HG02678 (cell line): ENCODE measurements around the gene KRTAP10-6.
"Not testable (repeated sequence)": the region's sequence is repeated elsewhere in the genome, so short reads cannot be mapped to it uniquely, and the experiment has no call there.

Experiments
- ATAC-seq: cut with Tn5 transposase; IDR thresholded peaks from one replicate; pipeline ENCODE4 v1.9.1; 2021; ENCODE audit warnings: mild to moderate bottlenecking, moderate library complexity; ENCODE audit not compliant: unreplicated experiment

The KRTAP10-6 gene

DNA sequence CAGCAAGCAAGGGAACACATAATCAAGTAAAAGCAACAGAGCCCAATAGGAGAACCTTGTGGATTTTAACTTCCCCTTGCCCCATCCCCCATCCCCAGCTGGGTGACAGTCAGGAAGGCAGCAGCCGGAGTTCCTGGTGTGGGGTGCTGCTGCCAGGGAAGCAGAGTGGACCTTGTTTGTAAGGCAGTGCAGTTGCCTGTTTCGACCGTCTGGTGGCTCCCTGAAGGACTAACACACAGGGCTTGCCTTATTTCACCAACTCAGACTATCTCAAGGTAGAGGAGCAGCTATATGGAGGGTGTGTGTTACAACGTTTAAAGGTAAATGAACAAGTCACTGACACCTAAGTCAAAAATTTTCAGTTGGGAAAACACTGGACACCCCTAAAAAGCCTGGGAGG lies 26.2 kb upstream of the KRTAP10-6 start:
- no peak for ATAC-seq

DNA sequence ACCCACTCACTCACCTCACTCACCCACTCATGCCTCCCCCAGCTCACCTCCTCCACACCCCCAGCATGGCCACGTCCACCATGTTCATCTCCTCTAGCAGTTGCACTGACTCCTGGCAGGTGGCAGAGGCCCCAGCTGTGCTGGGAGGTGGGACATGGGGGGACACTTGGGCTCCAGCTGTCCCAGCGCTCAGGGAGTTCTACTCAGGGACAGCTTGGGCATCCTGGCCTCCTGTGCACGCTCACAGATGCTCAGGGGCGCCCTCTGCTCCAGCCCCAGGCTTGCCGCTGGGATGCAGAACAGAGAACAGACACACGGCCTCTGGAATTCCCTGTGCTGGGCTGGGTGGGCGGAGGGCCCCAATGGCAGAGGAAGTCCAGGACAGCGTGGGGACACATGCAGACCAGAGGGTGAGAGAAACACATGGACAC lies 24.8 kb upstream of the KRTAP10-6 start:
- no peak for ATAC-seq

DNA sequence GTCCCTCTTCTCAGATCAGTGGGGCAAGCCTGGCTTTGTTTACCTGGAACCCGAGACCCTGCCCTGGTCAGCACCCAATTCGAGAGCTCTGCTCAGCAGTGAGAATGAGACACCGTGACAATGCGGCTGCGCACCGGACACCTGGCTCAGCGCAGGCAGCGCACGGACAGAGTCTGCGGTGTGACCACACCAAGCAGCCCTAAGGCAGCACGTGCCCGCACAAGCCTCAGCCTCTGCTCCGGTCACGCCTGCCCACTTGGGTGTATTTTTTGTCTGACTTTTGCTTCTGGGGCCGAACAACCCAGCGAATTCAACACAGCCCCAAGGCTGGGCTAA lies 24.3 kb upstream of the KRTAP10-6 start:
- ATAC-seq = no peak

DNA sequence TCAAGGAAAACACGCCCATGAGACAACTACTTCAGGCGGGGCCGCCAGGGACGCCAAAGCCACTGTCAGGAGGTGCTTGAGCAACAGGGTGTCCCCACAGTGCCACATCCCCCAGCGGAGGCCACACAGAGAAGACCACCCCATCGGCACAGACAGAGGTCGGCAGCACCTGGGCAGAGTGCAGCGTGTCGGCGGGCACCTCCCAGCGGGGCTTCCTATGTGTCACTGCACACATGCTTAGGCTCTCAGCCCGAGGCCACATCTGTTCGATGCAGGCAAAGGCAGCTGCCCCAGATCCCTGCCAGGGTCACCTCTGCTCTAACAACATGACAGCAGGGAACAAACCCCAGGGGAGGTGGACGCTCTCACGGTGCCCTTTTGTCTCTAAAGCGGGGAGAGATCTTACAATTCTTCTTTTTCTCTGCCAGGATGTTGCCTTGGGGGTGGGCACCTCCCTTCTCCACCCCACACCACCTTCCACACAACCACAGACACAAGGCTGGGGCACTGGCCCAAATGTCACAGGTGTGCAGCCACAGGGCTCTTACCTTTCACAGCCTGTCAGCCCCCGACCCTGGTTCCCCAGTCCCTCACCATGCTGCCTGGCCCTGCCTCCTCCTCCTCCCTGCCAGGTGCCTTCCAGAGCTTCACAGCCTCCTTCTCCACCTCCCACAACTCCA lies 23.7 kb upstream of the KRTAP10-6 start:
- ATAC-seq = no peak

DNA sequence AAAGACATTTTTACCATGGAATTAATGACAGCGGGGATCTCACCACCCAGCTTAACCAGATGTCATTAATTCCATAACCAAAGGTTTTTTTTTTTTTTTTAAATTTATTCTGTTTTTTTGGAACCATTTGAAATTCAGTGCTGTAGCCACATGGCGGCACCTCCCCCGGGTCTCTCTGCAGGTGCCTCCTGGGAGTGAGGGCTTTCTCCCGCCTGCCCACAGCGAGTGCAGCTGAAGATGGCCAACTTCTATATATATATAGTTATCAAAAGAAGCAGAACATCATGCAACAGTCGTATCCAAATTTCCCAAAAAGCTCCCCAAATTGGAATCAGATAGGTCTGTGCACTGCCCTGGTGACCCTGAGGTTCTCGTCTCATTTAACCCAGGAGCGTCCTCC lies 23.2 kb upstream of the KRTAP10-6 start:
- no peak for ATAC-seq

DNA sequence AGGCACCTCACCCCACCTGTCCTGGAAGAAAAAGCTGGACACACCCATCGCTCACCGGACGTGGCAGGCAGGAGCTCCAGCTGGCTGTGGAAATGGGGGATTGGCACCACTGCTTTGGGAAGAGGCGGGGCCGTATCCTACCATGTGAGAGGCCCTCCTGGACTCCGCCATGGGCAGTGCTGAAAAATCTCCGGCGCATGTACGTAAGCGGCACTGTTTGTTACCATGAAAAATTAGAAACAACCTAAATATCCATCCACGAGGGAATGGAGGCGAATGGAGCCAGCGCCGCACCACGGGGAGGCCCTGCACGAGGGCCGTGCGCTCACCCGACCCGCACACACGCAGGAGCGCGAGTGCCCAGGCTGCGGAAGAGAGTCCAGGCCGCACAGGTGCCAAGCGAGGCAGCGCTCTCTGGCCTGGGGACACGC lies 22.7 kb upstream of the KRTAP10-6 start:
- ATAC-seq = no peak

DNA sequence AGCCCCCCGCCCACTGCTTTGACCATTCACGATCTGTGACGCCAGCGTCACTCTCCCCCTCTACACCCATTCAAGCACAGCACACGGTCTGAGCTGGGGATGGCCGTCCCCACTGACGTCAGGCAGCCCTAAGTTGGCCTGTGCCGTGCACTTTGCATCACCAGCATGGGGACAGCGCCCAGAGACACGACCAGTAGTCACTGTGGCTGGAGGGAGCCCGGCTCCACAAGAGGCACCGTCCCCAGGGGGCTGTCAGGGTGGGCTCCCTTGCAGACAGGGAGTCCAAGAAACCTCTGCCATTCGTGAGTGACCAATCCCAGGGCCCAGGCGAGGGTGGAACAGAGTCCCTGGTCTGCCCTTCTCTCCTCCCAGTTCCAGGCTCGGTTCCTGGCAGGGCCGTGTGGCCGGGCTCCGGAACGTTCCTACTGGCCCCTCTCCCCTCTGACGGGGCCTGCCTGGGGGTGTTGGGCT lies 21.9 kb upstream of the KRTAP10-6 start:
- no peak for ATAC-seq

DNA sequence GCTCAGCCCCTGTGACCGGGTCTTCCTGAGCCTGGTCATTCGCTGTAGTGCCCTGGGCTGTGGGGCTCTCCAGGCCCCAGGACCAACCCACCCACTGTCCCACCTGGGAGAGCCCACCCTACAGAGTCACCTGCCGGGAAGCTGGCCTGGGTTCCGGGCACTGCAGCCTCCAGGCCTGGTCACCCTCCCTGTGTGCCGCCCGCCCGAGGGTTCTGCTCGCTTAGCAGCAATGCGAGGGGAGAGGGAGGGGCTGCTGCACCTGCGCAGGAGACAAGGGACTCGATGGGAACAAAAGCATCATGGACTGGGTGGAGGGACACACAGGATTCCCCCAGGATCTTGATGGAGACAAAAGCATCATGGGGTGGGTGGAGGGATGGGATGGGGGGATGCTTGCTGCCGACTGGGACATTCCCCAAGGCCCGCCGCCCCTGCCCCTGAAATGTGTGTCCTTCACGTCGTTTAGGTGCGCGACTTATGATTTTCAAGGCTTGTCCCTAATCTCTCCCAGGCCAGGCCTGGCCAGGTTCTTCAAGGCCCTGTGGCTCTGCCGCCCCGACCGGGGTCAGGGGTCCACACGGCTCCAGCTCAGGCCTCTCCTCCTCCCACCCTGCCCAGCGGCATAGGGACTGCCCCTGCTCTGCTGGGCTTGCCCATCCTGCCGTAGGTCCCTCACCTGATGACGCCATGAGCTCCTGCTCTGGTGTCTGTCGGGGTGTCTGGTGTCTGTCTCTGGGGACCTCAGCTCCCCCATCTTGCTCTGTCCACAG lies 21.3 kb upstream of the KRTAP10-6 start:
- ATAC-seq = no peak

DNA sequence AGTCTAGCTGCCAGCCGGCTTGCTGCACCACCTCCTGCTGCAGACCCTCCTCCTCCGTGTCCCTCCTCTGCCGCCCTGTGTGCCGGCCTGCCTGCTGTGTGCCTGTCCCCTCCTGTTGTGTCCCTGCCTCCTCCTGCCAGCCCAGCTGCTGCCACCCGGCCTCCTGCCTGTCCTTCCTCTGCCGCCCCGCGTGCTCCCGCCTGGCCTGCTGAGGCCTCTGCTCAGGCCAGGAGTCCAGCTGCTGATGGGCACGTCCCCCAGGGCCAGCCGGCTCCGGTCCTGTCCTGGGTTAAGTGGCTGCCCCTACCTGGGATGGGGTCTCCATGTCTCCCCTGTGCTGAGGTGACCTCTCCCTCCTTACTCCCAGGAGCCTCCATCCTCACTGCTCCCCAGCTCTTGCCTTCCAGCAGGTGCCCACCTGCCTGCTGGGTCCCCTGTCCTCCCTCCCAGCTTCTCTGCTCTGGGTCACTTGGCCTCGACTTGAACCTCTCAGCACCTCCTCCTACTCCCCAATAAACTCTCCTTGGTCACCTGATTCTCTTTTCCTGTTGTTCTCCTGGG lies 20.4 kb upstream of the KRTAP10-6 start:
- ATAC-seq = no peak

DNA sequence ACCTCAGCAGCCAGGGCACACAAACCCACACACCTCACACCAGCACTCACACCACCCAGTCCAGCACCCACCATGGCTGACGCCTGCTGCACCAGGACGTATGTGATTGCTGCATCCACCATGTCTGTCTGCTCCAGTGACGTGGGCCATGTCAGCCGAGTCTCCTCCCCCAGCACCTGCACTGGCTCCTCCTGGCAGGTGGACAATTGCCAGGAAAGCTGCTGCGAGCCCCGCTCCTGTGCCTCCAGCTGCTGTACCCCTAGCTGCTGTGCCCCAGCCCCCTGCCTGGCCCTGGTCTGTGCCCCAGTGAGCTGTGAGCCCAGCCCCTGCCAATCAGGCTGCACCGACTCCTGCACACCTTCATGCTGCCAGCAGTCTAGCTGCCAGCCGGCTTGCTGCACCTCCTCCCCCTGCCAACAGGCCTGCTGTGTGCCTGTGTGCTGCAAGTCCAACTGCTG lies 19.8 kb upstream of the KRTAP10-6 start, which contains the start of gene KRTAP10-8:
Gene KRTAP10-8 (plus strand): TSS at position 51 of the 458 bp plus-strand sequence. CDS start 22 bp downstream, at position 73.
- no peak for ATAC-seq

DNA sequence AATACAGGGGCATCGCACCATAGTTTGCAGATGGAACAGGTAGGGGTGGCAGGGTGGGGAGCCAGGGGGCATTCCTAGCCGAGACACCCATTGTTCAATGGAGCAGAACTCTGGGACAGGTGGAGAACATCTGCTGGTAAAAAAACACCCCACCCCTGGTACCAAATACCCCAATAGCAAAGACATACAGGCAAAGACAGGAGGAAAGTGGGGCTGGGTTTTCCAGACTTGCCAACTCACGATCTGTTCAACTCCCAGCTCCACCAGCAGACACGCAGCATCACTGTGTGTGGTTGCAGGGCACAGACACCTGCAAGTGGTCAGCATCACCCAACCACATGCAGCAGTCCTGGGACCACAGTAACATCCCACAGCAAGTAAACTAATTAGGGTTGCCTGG lies 19.2 kb upstream of the KRTAP10-6 start:
- no peak for ATAC-seq

DNA sequence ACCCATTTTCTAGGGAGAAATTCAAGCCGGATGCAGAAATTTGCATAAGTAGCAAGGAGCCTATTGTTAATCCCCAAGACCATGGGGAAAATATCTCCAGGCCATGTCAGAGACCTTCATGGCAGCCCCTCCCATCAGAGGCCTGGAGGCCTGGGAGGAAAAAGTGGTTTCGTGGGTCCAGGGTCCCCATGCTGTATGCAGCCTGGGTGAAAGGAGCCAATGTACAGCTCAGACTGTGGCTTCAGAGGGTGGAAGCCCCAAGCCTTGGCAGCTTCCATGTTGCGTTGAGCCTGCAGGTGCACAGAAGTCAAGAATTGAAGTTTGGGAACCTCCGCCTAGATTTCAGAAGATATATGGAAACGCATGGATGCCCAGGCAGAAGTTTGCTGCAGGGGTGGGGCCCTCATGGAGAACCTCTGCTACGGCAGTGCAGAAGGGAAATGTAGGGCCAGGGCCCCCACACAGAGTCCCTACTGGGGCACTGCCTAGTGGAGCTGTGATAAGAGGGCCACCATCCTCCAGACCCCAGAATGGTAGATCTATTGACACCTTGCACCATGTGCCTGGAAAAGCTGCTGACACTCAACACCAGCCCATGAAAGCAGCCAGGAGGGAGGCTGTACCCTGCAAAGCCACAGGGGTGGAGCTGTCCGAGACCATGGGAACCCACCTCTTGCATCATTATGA lies 18.0 kb upstream of the KRTAP10-6 start:
- not testable (repeated sequence) for ATAC-seq

DNA sequence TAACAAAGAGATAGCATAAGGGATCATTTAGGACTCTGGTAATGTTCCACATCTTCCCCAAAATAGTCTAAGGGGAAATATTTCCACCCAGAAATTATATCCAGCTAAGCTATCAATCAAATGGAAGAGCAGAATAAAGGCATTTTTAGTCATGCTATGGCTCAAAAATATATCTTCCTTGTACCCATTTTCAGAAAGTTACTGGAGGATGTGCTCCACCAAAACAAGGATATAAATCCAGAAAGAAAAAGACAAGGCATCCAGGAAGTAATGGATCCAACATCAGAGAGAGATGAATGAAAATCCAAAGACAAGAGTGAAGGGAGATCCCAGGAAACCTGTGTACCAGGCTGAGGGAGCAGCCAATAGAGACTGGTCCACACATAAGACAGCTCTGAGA lies 16.9 kb upstream of the KRTAP10-6 start:
- no peak for ATAC-seq

DNA sequence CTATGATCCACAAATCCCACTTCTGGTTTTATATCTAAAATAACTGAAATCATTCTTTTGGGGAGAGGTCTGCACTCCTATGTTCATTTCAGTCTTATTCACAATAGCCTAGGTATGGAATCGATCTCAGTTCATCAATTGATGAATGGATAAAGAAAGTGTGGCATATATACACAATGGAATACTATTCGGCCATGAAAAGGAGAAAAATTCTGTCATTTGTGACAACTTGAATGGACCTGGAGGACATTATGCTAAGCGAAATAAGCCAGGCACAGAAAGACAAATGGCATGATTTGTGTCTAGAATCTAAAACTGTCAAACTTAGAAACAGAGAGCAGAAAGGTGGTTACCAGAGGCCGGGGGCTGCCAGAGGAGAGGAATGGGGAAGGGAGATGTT lies 14.2 kb upstream of the KRTAP10-6 start:
- ATAC-seq = no peak

DNA sequence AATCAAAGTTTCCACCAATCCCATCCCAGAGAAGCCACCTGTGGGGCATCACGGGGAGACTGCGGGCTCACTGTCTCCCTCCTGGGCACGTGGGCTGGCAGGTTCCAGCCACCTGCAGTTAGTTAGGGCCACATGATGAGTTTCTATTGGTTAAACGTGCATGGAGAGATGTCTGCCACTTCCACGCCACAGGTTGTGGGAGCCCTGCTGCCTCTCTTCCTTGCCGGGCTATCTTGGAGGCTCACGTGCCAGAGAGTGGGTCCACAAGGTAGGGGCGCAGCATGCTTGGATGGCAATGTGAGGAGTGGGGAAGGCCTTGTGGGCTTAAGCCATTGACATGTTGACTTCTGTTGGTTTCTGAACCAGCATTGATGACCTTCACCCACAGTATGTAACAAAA lies 11.6 kb upstream of the KRTAP10-6 start:
- ATAC-seq = no peak

DNA sequence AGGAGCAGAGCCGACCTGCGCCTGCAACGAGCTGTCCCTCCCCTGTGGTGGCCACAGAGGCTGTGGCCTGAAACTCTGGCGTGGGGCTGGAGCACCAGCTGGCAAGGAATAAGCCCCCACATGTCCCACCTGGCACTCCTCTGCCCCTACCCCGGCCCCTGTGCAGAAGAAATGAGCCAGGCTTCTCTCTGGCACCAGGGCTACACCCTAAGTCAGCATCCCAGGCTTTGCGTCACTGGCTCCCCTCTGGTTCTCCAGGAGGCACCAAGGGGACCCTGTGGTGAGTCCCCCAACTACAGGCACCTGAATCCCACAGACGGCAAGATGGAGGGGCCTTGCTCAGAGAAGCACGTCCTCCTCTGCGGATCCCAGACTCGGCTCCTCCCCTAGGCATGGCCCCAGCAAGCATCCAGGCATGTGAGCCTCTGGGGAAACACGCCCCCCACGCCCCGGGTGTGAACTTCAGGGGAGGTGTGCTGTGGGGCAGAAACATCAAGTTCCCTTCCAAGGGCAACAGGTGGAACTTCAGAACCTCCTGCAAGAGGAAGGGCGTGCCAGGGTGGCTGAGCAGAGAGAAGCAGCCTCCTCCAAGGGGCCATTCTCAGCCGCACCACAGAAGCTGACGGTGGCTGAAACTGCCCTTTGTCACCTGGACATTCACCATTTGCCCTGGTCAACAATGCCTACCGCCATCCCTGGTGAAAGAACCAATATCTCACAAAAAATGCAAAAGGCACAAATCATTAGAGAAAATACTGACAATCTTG lies 11.0 kb upstream of the KRTAP10-6 start:
- ATAC-seq = no peak

DNA sequence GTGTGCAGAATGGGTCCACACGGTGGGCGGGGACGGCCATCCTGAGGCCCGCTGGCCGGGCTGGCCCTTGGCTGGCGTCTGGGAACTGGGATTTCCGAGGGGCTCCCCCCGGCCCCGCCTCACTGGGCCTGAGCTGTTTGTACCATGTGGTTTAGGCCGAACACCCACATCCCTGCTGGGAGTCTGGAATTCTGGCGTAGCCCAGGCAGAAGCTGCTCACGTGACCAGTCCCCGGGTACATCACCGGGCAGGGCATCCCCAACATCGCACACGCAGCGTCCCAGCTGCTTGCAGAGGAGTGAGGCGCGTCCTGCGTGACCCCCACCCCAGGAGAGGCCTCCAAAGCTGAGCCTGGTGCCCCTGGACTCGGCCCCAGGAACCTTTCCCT lies 10.2 kb upstream of the KRTAP10-6 start:
- ATAC-seq = no peak

DNA sequence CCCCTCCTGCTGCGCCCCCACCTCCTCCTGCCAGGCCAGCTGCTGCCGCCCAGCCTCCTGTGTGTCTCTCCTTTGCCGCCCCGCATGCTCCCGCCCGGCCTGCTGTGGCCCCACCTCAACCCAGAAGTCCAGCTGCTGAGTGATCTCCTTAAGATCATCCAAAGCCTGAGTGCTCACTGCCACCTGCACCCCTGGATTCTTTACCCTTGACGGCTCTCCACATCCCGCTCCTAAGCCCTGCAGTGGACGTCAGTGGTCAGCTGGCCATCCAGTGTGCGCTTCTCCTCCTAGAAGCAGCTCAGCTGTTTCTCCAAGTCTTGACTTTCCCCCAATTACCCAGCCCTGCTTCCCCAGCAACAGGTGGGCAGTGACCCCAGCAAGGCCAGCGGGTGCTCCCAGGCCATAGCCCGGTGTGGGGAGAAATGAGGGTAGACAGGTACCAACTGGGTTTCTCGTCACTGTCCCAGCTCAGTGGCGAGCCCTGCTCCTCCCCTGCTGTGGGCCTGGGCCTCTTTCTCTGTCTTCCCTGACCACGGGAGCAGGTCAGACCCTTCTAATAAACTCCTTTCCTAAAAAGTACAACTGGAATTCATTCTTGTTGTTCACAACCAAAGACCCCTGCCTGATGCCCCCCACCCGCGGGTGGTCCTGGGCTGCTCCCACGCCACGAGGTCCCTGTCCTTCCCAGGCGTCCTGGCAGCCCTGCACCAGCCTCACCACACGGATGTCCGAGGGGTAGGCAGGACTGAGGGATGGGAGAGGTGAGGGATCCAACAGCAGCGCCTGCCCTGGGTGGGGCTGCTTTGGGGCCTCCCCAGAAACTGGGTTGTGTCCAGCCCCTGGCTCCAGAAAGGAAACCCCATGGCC lies 9.5 kb upstream of the KRTAP10-6 start:
- no peak for ATAC-seq

DNA sequence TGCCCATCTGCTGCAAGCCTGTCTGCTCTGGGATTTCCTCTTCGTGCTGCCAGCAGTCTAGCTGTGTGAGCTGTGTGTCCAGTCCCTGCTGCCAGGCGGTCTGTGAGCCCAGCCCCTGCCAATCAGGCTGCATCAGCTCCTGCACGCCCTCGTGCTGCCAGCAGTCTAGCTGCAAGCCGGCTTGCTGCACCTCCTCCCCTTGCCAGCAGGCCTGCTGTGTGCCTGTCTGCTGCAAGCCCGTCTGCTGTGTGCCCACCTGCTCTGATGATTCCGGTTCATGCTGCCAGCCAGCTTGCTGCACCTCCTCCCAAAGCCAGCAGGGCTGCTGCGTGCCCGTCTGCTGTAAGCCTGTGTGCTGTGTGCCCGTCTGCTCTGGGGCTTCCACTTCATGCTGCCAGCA lies 8.8 kb upstream of the KRTAP10-6 start:
- not testable (repeated sequence) for ATAC-seq
